Caki2 (cell line): ENCODE results near the gene SRPK3. TPM values are rescaled to one million over a fixed set of nuclear protein-coding genes. Genes with fewer than 3 reads are reported as not detected.
"Not testable (repeated sequence)": the region's sequence is repeated elsewhere in the genome, so short reads cannot be mapped to it uniquely, and the experiment has no call there.

Source experiments
- DNase-seq: peaks from one replicate; pipeline ENCODE4 v3.0.0-alpha.2; 2015; ENCODE audit warnings: low read depth
- in situ Hi-C: cut with HindIII; loops from 2 replicates; pipeline ENCODE4 v1.10.0; 2016; ENCODE audit warnings: low sequenced_read_pairs, low pct_unique_long_range_greater_than_20kb, mixed read lengths
- total RNA-seq: library from RNA; depleted of rRNA; stranded (reverse); fragments of >200 nt; shearing (Covaris generic); gene quantifications from 2 replicates; pipeline ENCODE4 v1.2.3, GENCODE V29; 2014; ENCODE audit warnings: low replicate concordance

The SRPK3 gene
- total RNA-seq, 1 experiment from 2014 or later = not detected

- in situ Hi-C loops = no loop called here
Observed at GRCh38 chrX:153799326-153799725, 18.5 kb downstream of the SRPK3 start.

GRCh38 chrX:153800177-153800722 is 19.4 kb downstream of the SRPK3 start:
- no peak for DNase-seq
- in situ Hi-C loops = no loop called here

More at GRCh38 chrX:153799326-153799725, 18.5 kb downstream of the SRPK3 start:
- no peak for DNase-seq

- no peak for DNase-seq
- in situ Hi-C loops = no loop called here
Observed at GRCh38 chrX:153800746-153801145, 19.9 kb downstream of the SRPK3 start.

GRCh38 chrX:153801669-153802068 is 20.8 kb downstream of the SRPK3 start:
- peak; percentile 6 for DNase-seq
- in situ Hi-C loops = no loop called here

GRCh38 chrX:153802513-153803045 is 21.7 kb downstream of the SRPK3 start:
- in situ Hi-C loops = no loop called here
- no peak for DNase-seq

GRCh38 chrX:153803211-153804099 is 22.6 kb downstream of the SRPK3 start:
- in situ Hi-C loops = no loop called here
- no peak for DNase-seq

GRCh38 chrX:153804100-153804595 is 23.3 kb downstream of the SRPK3 start:
- in situ Hi-C loops = no loop called here
- no peak for DNase-seq

- in situ Hi-C loops = no loop called here
- DNase-seq = no peak
Observed at GRCh38 chrX:153804621-153805020, 23.8 kb downstream of the SRPK3 start.

- in situ Hi-C loops = no loop called here
Observed at GRCh38 chrX:153805436-153805835, 24.6 kb downstream of the SRPK3 start.

GRCh38 chrX:153806999-153807575 is 26.2 kb downstream of the SRPK3 start:
- in situ Hi-C loops = no loop called here
- DNase-seq = no peak

More at GRCh38 chrX:153805436-153805835, 24.6 kb downstream of the SRPK3 start:
- no peak for DNase-seq

GRCh38 chrX:153807976-153808375 is 27.1 kb downstream of the SRPK3 start:
- in situ Hi-C loops = no loop called here

GRCh38 chrX:153812220-153812619 is 31.4 kb downstream of the SRPK3 start:
- no peak for DNase-seq
- in situ Hi-C loops = no loop called here

More at GRCh38 chrX:153807976-153808375, 27.1 kb downstream of the SRPK3 start:
- DNase-seq = no peak

GRCh38 chrX:153813161-153813560 is 32.3 kb downstream of the SRPK3 start:
- no peak for DNase-seq
- in situ Hi-C loops = no loop called here

GRCh38 chrX:153814591-153815315 is 33.9 kb downstream of the SRPK3 start:
- no peak for DNase-seq

GRCh38 chrX:153816831-153817690 is 36.2 kb downstream of the SRPK3 start:
- in situ Hi-C loops = no loop called here

More at GRCh38 chrX:153814591-153815315, 33.9 kb downstream of the SRPK3 start:
- in situ Hi-C loops = no loop called here

GRCh38 chrX:153818064-153818463 is 37.2 kb downstream of the SRPK3 start:
- in situ Hi-C loops, DNase-seq: not testable (repeated sequence)

More at GRCh38 chrX:153816831-153817690, 36.2 kb downstream of the SRPK3 start:
- DNase-seq = no peak
